EH (cell line): ENCODE results near the gene CRIM1.

Experiments
- DNase-seq: peaks from one replicate; pipeline ENCODE4 v3.0.0-alpha.2; 2015; ENCODE audit warnings: low read depth

The CRIM1 gene

DNA sequence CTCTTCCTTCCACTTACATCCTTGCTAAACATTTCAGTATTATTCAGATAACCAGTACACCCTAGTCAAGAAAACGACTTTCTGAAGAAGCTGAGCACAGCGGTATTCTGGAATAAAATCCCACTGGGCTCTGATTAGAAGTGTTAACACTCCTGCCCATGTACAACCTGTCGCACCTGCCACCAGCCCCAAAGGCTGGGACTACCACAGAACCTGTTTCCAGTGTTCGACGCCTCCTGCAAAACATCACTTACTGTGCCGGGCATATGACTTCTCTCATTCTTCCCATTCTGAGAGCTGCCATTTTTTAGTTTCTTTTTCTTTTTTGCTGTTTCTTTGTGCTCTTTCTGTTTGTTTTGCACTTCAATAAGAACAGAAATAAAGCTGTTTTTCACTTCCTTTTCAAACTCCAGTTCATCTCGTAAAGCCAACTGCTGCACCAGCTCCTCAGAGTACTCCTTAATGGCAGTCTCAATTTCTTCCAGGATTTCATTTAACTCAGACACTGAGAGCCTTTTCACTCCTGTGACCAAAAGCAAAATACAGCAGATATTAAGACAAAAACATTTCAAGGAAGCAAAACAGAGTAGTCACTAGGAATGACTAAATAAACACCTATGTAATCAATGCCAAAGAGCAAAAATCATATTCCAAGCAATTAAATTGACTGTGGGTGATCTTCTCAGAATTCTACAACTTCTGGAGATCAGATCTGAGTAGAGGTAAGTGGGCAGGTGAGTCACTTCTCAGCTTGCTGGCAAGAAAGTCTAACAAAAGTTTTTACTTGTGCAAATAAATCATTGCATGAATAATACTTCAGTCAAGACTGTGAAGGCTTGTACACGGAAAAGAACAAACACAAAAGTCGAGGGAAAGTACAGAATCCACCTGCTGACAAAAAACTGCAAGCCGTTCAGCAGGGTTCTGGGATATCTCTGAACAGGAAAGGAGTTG is 223.0 kb downstream of the CRIM1 start:
- no peak for DNase-seq

DNA sequence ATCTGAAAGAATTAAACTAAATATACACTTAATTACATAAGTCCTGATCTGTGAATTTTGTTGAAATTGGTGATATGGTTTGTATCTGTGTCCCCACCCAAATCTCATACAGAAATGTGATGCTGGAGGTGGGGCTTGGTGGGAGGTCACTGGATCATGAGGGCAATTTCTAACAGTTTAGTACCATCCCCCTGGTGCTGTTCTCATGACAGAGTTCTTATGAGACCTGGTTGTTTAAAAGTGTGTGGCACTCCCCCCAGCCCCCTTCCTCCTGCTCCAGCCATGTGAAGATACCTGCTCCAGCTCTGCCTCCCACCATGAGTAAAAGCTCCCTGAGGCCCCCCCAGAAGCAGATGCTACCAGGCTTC is 223.7 kb downstream of the CRIM1 start:
- no peak for DNase-seq

DNA sequence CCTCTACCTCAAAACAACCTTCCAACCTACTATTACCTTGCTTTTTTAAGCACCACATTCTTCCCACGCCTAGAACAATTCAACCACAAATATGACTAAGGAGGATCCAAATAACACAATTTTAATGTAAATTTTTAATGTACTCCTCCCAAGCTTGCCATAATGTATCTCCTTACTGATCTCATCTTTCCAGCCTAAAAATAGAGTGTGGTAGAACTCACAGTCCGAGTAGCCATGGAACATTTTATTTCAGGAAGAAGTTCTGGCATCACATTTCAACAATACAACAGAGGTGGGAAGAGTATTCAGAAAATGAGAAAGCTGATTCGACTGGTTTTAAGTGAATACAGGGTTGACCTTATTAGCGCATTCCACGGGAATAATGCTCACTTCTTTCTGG is 227.0 kb downstream of the CRIM1 start:
- peak; percentile 24 for DNase-seq

DNA sequence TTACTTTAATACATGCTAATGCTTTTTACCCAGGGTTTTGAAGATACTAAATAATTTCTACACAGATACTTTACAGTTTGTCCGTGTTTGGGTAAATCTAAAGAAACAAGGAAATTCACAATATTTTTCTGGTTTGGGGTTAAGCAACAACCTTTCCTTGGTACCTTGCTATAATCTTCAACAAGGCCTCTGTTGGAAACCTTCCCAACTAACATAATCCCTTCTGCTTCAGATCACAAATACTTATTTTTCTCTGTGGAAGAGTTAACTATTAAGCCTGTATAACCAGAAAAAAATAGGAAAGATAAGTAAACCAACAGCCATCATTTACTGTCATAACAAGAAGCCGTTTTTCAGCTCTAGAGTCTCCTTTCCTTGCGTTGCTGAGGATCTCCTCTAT is 227.4 kb downstream of the CRIM1 start:
- DNase-seq = no peak

DNA sequence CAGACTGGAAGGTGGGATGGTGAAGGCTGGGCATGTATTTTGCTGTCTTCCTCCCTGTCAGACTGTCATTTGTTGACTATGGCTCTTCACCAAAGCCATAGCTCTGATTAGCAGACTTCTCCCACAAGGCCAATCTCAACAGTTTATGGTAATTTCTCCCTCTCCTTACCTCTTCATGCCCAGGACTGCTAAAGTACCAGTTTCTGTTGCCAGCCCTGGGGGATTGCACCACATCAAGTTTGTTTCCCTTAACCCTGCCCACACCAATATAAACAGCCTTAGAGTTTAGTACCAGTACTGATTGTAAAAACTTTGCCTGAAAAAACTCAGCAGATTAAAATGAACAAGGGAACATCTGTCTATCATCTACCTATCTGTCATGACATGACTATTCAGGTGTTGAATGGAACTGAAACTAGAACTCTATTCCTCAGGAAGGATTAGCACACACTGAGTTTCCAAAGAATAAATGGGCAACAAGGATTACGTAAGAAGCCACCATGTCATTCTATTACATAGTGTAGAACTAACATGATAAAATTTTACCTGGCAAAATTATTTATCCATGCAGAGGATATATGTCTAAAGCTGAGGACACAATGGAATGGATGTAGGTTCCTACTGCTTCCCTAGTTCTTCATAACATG is 228.7 kb downstream of the CRIM1 start:
- no peak for DNase-seq

DNA sequence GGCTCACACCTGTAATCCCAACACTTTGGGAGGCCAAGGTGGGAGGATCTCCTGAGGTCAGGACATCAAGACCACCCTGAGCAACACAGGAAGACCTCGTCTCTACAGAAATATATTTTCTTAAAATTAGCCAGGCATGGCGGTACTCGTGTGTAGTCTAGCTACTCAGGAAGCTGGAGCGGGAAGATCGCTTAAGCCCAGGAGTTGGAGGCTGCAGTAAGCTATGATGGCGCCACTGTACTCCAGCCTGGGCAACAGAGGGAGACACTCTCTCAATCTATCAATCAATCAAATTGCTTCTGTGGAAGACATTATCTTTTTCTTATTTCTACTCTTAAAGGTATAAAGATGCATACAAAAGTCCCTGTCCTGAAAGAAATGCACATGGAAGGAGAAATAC is 231.1 kb downstream of the CRIM1 start:
- DNase-seq = no peak

DNA sequence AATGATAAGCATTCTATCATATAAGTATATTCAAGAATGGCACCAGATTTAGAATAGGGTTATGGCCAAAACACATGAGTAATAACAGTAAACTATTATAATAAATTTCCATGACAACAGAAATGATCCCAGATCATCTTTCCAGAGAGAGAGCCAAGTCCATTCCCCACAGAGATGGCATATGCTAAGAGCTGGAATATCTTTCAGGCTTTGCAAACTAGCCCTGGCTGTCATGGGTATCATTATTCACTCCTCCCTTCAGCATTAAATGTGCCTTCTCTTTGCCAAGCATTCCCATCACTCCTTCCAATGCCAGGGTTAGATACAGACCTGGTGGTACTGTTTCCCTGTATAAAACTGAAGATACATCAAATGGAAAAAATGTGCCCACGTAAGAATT is 231.5 kb downstream of the CRIM1 start:
- no peak for DNase-seq

DNA sequence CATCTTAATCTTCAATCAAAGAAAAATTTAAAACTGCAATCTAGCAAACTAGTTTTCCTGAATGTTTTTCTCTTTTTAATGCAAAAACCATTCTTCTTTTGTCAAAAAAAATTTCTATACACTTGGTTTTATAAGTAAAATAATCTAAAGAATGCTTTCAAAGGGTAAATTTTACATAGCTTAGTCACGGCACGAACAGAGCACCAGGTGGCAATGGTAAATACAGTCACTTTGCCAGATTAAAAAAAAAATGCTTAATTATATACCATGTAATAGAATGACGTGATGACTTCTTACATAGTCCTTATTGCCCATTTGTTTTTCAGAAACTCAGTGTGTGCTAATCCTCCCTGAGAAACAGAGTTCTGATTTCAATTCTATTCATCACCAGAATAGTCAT is 232.0 kb downstream of the CRIM1 start:
- no peak for DNase-seq

DNA sequence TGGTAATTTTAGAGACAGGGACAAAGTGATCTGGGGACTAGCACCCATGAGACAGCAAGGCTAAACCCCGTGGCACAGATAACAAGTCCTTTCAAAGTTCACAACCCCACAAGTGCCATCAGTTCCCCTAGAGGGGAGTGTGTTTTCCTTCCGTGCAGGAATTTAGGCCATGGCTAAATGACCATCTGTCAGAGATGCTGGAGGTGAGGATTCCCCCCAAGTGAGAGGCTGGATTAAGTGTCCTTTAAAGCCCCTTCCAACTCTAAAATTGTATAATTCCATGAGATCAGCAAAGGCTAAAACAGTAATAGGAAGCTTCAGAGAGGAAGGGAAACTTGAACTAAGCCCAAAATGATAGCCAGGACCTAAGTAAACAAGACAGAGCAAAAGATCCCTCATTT is 233.7 kb downstream of the CRIM1 start:
- no peak for DNase-seq

DNA sequence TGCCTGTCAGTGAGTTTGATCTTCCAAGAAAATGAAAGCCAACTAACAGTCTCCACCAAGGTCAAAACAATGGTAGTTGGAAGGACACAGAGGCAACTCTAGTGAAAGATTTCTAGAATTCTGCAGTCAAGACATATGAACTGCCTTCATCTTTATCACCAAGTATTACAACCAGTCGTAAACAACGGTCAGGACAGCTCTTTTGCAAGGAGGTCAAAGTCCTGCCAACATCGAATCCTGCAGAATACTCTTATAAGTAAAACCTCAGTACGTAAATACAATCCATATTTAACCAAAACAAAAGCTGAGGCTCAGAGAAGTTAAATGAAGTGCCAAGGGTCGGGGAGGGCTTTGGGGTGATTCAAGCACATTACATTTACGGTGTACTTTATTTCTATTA is 239.3 kb downstream of the CRIM1 start:
- no peak for DNase-seq

DNA sequence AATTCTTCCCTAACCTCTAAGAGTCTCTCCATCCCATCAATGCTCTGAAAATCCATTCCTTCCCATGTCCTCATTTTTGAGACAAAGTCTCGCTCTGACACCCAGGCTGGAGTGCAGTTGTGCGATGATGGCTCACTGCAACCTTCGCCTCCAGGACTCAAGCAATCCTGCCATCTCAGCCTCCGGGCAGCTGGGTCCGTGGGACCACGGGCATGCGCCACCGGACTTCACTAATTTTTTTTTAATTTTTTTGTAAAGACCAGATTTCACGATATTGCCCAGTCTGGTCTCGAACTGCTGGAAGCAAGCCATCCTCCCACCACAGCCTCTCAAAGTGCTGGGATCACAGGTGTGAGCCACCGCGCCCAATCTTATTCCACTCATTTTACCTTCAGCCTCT is 240.8 kb downstream of the CRIM1 start:
- no peak for DNase-seq

DNA sequence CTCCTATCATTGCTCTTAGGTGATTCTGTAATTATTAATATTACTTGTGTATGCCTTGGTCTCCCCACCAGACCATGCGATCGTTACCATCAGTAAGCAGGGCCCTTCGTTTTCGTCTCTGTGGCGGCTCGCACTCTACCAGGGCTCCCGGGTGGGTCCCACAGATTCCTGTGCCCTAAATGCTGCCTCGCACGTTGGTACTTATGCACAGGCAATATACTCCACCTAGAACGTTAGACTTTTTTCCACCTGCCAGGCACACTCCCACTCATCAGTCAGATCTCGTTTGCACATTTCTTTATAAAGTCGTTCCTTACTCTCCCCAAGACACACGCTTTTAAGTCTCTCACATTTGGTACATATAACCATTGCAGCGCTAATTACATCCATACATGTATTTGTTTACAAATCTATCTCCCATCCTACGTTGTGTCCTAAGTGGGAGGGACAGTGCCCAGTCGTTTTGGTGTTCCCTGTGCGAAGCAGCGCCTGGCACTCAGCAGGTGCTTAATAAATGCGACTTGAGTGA is 241.5 kb downstream of the CRIM1 start:
- DNase-seq = no peak

DNA sequence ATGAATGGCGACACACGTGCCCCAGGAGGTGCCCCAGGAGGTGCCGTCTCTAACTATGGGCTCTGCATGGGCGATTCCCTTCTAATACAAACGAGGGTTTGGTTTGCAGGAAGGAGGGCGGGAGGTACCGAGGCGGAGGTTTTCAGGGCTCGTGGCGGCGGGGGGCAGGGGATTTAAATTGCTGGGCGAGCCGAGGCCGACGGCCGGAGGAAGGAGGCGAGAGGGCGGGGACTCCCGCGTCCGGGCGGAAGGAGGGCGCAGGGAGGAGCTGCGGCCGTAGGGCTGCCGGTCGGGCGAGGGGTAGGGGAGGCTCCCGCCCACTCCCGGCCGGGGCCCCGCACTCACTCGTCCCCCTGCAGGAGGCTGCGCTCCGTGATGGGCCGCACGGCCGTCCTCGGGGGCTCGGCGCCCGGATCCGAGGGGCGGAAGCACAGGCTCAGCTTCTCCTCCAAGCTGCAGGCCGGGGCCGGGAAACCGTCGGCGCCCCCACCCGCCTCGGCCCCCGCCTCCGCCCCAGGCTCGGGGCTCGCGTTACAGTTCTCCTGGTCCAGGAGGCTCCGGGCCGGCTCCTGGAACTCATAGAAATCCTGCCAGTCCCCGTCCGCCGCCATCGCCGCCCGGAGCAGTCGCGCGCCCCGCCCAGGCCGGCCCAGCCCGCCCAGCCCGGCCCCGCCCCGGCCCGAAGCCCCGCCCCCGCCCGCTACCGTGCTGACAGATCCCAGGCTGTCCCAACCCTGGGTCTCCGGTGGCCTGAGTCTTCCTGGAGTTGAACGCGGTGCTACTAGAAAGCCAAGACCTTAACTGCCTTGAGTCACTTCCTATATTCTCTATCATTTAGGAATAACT is 242.2 kb downstream of the CRIM1 start, which contains the start of gene FEZ2:
Gene FEZ2, minus strand, starts transcription at position 637 of the 846 bp plus-strand sequence. Its CDS starts 26 bp downstream, at position 611.
- DNase-seq = peak; percentile 90
